ENCODE results near the gene C19orf33. TPM values are rescaled to one million over a fixed set of nuclear protein-coding genes. Genes with fewer than 3 reads are reported as not detected.

Gene C19orf33
- total and polyA plus RNA-seq, 7 donors, result 3.4 to 7.1 (median 3.7) TPM; not detected in 2

DNA sequence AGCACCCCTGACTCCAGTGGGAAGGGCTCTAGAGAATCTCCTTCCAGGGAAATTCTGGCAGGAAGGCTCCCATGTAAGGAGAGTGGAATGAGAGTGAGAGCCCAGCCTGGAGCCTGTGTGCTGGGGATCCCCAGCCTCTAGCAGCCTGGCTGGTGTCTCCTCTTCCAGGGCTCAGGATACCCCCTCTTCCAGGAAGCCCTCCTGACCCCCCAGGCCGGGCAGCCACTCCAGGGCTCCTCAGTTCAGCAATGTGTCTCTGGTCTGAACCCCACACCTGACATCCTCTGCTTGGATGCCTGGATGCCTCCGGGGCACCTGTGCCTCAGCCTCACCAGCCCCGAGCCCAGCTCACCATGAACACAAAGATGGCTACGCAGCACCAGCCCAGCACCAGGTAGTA, 3.0 kb downstream of the C19orf33 start:
- Histone ChIP-seq H3K4me3 (no peak overlapping the region), H3K27ac (no peak overlapping the region), H3K9me3 (no peaks in the 10 kb centered on the region), H3K4me1 (no peaks in the 10 kb centered on the region), H3K36me3 (ENCODE audit: insufficient read depth in 1 of 2, low read depth in 1 of 2) (peaks cover 0 to 41% of the 10 kb centered on the region in 2 donors), H3K27me3 (ENCODE audit: insufficient read depth in 3 of 3, low read length in 2 of 3) (no peaks in the 10 kb centered on the region)
- DNase-seq, result no peak
- WGBS, 3 donors, result 94 to 98% (median 97%) methylated on average over 4 of the region's 4 CpGs
- no peak for ATAC-seq
- intact Hi-C loops (cut with DNase I), result no loop called here
- TF ChIP-seq, protein P1, sequence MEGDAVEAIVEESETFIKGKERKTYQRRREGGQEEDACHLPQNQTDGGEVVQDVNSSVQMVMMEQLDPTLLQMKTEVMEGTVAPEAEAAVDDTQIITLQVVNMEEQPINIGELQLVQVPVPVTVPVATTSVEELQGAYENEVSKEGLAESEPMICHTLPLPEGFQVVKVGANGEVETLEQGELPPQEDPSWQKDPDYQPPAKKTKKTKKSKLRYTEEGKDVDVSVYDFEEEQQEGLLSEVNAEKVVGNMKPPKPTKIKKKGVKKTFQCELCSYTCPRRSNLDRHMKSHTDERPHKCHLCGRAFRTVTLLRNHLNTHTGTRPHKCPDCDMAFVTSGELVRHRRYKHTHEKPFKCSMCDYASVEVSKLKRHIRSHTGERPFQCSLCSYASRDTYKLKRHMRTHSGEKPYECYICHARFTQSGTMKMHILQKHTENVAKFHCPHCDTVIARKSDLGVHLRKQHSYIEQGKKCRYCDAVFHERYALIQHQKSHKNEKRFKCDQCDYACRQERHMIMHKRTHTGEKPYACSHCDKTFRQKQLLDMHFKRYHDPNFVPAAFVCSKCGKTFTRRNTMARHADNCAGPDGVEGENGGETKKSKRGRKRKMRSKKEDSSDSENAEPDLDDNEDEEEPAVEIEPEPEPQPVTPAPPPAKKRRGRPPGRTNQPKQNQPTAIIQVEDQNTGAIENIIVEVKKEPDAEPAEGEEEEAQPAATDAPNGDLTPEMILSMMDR (IDR thresholded peaks at IDR 0.05), result no peak

DNA sequence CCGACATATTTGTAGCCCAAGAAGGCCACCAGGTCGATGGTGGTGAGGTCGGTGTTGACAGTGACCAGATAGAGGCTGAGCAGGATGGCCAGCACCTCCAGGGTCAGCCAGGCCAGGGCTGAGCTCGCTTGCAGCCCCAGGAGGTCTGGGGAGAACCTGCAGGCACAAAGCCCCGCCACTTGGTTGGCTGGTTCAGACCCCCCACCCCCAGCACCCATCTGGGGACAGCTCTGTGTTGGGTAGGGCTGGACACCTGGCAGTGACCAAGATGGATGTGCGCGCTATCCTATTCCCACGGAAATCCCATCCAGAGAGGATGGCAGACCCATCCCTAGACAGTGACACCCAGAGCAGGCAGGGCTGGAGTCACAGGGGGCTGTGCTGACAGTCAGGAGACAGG, 3.5 kb downstream of the C19orf33 start:
- DNase-seq, result no peak
- Histone ChIP-seq H3K4me3 (no peak overlapping the region), H3K36me3 (ENCODE audit: insufficient read depth in 1 of 2, low read depth in 1 of 2) (peaks cover 0 to 41% of the 10 kb centered on the region in 2 donors), H3K9me3 (no peaks in the 10 kb centered on the region), H3K27ac (no peak overlapping the region), H3K4me1 (no peaks in the 10 kb centered on the region), H3K27me3 (ENCODE audit: insufficient read depth in 3 of 3, low read length in 2 of 3) (no peaks in the 10 kb centered on the region)
- TF ChIP-seq, protein P1 (IDR thresholded peaks at IDR 0.05), result no peak
- no peak for ATAC-seq
- WGBS, 3 donors, result 87 to 93% (median 89%) methylated on average over 8 of the region's 8 CpGs
- intact Hi-C loops (cut with DNase I), result no loop called here

DNA sequence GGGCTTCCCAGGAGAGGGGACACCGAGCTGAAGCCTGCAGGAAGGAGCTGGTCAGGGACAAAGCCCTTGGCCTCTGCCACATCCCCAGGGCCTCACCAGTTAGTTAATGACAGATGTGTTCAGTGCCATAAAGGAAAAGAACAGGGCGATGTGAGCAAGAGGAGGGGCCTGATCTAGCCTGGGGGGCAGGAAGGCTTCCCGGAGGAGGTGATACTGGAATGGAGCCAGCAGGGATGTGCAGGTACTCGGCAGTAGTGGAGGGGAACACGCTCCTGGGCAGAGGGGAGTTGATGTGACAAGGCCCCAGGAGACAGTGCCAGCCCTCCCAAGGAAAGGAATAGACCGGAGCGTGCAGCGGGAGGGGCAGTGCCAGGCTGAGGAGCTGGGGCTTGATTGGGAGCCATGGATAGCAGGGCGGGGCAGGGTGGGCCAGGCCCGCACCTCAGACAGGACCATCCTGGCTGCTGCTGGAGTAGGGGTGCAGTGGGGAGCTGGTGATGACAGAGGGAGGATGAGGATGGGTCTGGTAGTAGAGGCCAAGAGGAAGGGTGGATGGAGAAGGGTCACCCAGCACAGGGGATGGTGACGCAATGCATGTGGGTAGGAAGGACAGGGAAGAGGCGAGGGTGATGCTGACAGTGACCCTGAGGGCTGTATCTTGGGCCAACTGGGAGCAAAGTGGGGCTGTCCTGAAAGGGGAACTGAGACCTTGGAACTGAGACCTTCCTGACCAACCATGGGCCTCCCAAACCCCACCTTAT, 4.1 kb downstream of the C19orf33 start:
- intact Hi-C loops (cut with DNase I), result no loop called here
- TF ChIP-seq, protein P1 (IDR thresholded peaks at IDR 0.05), result no peak
- H3K36me3 ChIP-seq (ENCODE audit: insufficient read depth in 1 of 2, low read depth in 1 of 2), result peaks cover 0 to 41% of the 10 kb centered on the region in 2 donors
- WGBS, 3 donors, result 87 to 90% (median 89%) methylated on average over 12 of the region's 12 CpGs
- H3K4me3 ChIP-seq, result no peak overlapping the region
- no peak for DNase-seq
- ATAC-seq, result no peak
- H3K4me1 ChIP-seq, result no peaks in the 10 kb centered on the region
- H3K27me3 ChIP-seq (ENCODE audit: insufficient read depth in 3 of 3, low read length in 2 of 3), result no peaks in the 10 kb centered on the region
- H3K27ac ChIP-seq, result no peak overlapping the region
- no peaks in the 10 kb centered on the region for H3K9me3 ChIP-seq

DNA sequence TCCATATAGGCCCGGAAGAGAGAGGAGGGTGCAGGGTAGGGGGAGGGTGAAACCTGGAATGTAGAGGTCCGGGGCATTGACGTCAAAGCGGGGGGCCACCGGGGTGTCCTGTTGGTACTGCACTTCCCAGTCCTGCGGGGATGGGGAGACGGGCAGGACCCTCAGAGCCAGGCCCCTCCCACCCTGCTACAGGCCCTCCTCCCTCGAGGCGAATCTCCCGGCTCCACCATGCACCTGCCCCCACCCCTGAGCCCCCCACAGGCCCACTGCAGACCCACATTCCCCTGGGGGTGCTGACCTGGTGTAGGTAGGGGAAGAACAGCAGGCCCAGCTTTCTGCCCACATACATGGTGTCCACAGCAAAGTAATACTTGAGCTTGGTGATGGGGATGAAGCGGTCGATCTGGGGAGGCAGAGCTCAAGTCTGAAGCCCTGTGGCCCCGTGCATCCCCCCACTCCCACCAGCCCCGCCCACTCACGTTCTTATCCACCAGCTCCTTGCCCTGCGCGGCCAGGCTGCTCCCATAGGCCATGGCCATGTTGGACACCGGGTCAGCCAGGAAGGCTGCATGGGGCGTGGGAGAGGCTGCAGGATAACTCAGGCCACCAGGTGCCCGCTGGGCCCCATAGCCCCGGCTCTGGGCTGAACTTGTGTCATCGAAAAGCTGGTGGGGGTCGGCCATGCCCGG, 5.0 kb downstream of the C19orf33 start:
- DNase-seq (no peak), ATAC-seq (no peak)
- Histone ChIP-seq H3K9me3 (no peaks in the 10 kb centered on the region), H3K4me1 (no peaks in the 10 kb centered on the region), H3K27me3 (ENCODE audit: insufficient read depth in 3 of 3, low read length in 2 of 3) (no peaks in the 10 kb centered on the region), H3K27ac (no peak overlapping the region), H3K36me3 (ENCODE audit: insufficient read depth in 1 of 2, low read depth in 1 of 2) (peaks cover 0 to 41% of the 10 kb centered on the region in 2 donors), H3K4me3 (no peak overlapping the region)
- WGBS, 3 donors, result 87 to 91% (median 88%) methylated on average over 22 to 24 of the region's 24 CpGs
- TF ChIP-seq, protein P1 (IDR thresholded peaks at IDR 0.05), result no peak
- intact Hi-C loops (cut with DNase I), result no loop called here

Data from psoas muscle (tissue), 8 donors.